Ovary (tissue), 3 donors: ENCODE data around the gene PDXK.
"Not testable (repeated sequence)": the region's sequence is repeated elsewhere in the genome, so short reads cannot be mapped to it uniquely, and the experiment has no call there.

Experiments used
- CTCF ChIP-seq, 3 donors: fragments of 450-650 bp in 2 of 3; fragments of 200-600 bp in 1 of 3; IDR thresholded peaks; one replicate each; pipeline versions ENCODE4 v1.5.1 to v1.8.0; 2016 to 2022; ENCODE audit warnings: antibody characterized with exemption in 3 of 3, mild to moderate bottlenecking in 1 of 3
- EP300 ChIP-seq: sonication (generic); formaldehyde crosslinking; IDR thresholded peaks from one replicate; pipeline ENCODE4 v1.6.1; 2017; ENCODE audit warnings: antibody characterized with exemption
- donor health status: DM: no; HTN: no; CAD: no.

GRCh38 chr21:43699492-43699777 lies 19.5 kb upstream of the PDXK start:
- TF ChIP-seq CTCF (IDR thresholded peaks at IDR 0.05); EP300: not testable (repeated sequence)
